Mesodermal cell (in vitro differentiated cells): ENCODE data around the gene CHCHD5.

Experiments used
- H3K27ac ChIP-seq: 2 replicates; pipeline ENCODE4 v1.7.0; 2013; ENCODE audit warnings: mild to moderate bottlenecking, low read depth, low read length, moderate library complexity; ENCODE audit not compliant: severe bottlenecking
- H3K36me3 ChIP-seq: 2 replicates; pipeline ENCODE4 v1.7.1; 2013; ENCODE audit warnings: mild to moderate bottlenecking, low read length, moderate library complexity; ENCODE audit not compliant: control insufficient read depth, insufficient read depth
- H3K4me1 ChIP-seq: one replicate; pipeline ENCODE4 v1.7.1; 2013; ENCODE audit warnings: mild to moderate bottlenecking, low read length; ENCODE audit not compliant: insufficient read depth, control insufficient read depth, poor library complexity, severe bottlenecking
- H3K4me3 ChIP-seq: 2 replicates; pipeline ENCODE4 v1.7.0; 2013; ENCODE audit warnings: low read length, control low read depth, mild to moderate bottlenecking; ENCODE audit not compliant: insufficient read depth, poor library complexity, severe bottlenecking; ENCODE audit errors: extremely low read depth
- H3K9me3 ChIP-seq: 2 replicates; pipeline ENCODE4 v1.7.1; 2013; ENCODE audit warnings: mild to moderate bottlenecking, low read length, moderate library complexity; ENCODE audit not compliant: control insufficient read depth
- WGBS, 2 experiments: methylation state at CpG; one replicate each; pipeline ENCODE4 v1.1.5; 2013; ENCODE audit warnings: missing lambda C conversion rate in 2 of 2; ENCODE audit not compliant: insufficient coverage in 2 of 2; 5-methylcytosine and 5-hydroxymethylcytosine counted together

CHCHD5 gene

DNA sequence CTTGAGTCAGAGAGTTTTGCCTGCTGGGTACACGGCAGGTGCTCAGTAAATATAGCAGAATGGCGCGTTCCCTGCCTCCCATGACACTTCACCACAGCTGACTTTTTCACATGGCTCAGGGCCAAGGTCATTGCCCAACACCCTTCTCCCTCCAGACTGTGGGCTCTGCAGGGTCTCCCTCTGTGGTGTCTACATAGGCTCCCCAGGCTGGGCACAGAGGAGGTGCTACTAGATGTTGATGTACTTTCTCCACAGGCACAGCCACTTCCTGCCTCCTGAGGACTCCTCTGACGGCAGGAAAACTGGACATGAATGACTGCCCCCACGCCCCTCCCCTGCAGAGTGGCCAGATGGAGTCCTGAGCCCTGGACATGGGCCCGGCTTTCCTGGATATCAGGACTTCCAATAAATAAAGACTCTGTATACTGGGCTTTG, 4.2 kb downstream of the CHCHD5 start:
- Histone ChIP-seq H3K27ac (no peak overlapping the region), H3K36me3 (peaks cover 30% of the 10 kb centered on the region), H3K9me3 (no peaks in the 10 kb centered on the region), H3K4me1 (peaks cover 6% of the 10 kb centered on the region), H3K4me3 (no peak overlapping the region)
- WGBS, 2 experiments: 70 to 72% methylated on average over 6 of the region's 6 CpGs

DNA sequence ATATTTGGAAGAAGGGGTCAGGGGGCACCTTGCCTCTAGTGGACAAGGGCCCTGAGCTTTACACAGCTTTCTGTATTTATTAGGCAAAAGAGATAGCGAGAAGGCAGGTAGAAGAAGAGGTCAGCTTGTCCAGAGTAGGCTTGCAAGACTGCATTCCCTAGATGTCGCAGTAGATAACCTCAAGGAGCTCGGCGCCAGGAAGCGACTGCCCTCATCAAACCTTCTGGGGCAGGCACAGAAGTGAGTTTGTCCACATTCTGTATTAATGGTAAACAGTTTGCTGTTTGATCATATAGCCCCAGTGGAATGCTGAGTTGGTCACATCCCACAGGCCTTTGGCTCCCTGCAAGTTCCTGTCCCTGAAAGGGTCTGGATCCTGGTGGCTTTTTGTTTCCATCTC, 7.0 kb downstream of the CHCHD5 start:
- no peaks in the 10 kb centered on the region for H3K9me3 ChIP-seq
- H3K36me3 ChIP-seq: peaks cover 26% of the 10 kb centered on the region
- H3K4me1 ChIP-seq: no peaks in the 10 kb centered on the region
- H3K4me3 ChIP-seq: no peak overlapping the region
- 90 to 100% methylated on average over 4 to 5 of the region's 5 CpGs for WGBS, 2 experiments
- H3K27ac ChIP-seq: no peak overlapping the region

DNA sequence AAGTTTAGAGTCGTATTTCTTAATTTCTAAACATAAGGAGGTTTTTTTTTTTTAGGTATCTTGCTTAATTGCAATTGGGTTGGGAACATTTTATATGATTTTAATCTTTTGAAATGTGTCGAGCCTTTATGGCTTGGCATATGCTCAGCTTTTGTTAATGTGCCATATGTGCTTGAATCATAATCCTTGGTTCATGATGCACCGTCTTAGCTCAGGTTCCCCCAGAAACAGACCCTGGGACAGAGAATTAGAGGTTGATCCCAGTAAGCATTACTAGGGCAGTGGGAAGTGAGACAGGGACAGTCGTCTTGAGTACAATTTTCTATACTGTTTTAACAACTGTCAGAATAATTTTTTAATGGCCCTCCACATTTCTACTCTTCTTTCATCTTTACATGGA, 9.3 kb downstream of the CHCHD5 start:
- H3K4me1 ChIP-seq: no peaks in the 10 kb centered on the region
- 82 to 100% methylated on average over 2 of the region's 4 CpGs for WGBS, 2 experiments

DNA sequence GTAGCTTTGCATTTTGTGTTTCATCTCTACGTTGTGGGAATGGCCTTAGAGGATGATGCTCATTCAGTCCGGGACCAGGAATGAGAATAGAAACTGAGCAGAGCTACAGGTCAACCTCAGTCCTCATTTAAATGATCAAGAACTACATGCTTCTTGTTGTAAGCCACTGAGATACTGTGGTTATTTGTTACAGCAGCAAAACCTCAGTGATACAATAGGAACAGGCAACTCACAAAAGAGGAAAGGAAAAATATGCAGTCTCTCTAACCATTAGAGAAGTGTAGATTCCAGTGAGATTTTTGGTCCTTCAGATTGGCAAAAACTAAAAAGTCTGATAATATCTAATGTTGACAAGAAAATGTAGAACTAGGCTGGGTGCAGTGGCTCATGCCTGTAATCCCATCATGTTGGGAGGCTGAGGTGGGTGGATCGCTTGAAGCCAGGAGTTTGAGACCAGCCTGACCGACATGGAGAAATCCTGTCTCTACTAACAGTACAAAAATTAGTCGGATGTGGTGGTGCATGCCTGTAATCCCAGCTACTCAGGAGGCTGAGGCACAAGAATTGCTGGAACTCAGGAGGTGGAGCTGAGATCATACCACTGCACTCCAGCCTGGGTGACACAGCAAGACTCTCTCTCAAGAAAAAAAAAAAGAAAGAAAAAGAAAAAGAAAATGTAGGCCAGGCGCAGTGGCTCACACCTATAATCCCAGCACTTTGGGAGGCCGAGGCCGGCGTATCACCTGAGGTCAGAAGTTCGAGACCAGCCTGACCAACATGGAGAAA, 13.3 kb downstream of the CHCHD5 start:
- Histone ChIP-seq H3K27ac (no peak overlapping the region), H3K4me3 (no peak overlapping the region), H3K9me3 (no peaks in the 10 kb centered on the region), H3K4me1 (no peaks in the 10 kb centered on the region), H3K36me3 (no peaks in the 10 kb centered on the region)
- WGBS, 2 experiments: 94 to 97% methylated on average over 8 to 9 of the region's 10 CpGs

More for the DNA sequence above, 9.3 kb downstream of the CHCHD5 start:
- Histone ChIP-seq H3K27ac (no peak overlapping the region), H3K9me3 (no peaks in the 10 kb centered on the region), H3K4me3 (no peak overlapping the region), H3K36me3 (peaks cover 10% of the 10 kb centered on the region)

DNA sequence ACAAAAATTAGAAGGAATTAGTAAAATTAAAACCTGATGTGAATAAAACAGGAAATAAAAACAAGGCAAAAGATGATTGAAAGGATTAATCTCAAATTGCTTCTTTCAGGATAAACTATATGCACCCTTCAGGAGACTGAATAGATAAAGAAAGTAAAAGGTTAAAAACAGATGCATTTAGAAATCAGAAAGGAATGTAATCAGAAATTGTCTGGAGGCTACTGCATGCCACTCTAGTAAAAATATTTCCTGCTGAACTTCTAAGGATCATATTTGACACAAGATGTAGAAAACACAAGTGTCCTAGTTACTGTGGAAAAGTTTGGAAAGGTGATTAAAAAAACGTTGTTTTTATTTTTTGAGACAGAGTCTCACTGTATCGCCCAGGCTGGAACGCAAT, 16.2 kb downstream of the CHCHD5 start:
- H3K4me1 ChIP-seq: no peaks in the 10 kb centered on the region
- no peaks in the 10 kb centered on the region for H3K9me3 ChIP-seq
- H3K27ac ChIP-seq: no peak overlapping the region
- 89 to 92% methylated on average over 3 of the region's 3 CpGs for WGBS, 2 experiments
- no peak overlapping the region for H3K4me3 ChIP-seq
- no peaks in the 10 kb centered on the region for H3K36me3 ChIP-seq

DNA sequence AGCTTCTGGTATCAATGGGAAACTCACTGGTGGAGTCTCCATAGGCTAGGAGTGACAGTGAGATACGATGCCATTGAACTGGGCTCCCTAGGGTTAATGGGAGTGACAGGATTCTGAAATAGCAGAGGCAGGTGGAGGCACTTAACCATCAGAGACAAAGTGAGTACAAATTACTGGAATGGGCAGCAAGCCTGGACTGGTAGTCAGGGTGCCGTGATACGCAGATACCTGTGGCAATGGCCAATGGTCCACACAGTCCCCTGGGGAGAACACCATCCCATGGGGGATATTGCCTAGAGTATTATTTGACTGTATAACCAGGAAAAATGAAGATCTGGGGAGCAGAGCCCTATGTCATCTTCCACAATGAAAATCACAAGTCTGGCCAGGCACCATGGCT, 17.3 kb downstream of the CHCHD5 start:
- Histone ChIP-seq H3K4me1 (no peaks in the 10 kb centered on the region), H3K9me3 (no peaks in the 10 kb centered on the region), H3K36me3 (no peaks in the 10 kb centered on the region), H3K27ac (no peak overlapping the region), H3K4me3 (no peak overlapping the region)
- 93 to 100% methylated on average over 3 of the region's 3 CpGs for WGBS, 2 experiments

DNA sequence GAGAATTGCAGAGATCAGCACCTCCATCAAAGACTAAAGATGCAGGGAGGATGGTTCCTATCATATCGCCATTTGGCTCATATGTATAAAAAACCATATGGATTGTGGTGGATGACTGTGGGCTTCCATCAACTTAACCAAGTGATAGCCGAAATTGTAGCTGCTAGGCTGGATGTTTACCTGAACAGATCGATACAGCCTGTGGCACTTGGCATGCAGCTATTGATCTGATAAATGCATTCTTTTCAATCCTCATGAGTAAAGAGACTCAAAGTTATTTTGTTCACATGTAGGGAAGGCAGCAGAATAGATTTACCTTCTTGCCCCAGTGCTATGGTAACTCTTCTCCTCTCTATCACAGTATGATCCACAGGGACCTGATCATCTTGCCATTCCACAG, 18.5 kb downstream of the CHCHD5 start:
- Histone ChIP-seq H3K36me3 (no peaks in the 10 kb centered on the region), H3K4me3 (no peak overlapping the region)
- WGBS, 2 experiments: 95% methylated on average over 2 of the region's 3 CpGs; no CpG with 5 or more reads in 1 of the 2 experiments

DNA sequence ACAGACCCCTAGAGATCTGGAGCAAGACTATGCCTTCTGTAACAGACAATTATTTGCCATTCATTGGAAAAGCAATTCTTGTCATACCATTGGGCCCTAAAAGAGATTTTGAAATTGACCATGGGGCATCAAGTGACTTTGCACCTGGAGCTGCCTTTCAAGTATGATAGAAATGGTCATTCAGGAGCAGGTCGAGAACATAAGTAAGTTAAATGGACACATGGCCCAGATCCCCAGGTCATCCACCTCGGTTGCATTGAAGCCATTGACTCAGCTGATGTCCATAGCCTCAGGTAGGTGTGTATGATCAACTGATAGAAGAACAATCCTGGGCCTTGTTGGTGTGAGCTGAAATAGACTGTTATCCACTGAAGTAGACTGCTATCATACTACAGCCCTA, 19.3 kb downstream of the CHCHD5 start:
- no peak overlapping the region for H3K27ac ChIP-seq
- H3K36me3 ChIP-seq: no peaks in the 10 kb centered on the region
- WGBS, 2 experiments: 77 to 100% methylated on average over 2 of the region's 2 CpGs
- no peak overlapping the region for H3K4me3 ChIP-seq
- H3K9me3 ChIP-seq: no peaks in the 10 kb centered on the region
- H3K4me1 ChIP-seq: no peaks in the 10 kb centered on the region

More for the DNA sequence above, 18.5 kb downstream of the CHCHD5 start:
- Histone ChIP-seq H3K27ac (no peak overlapping the region), H3K4me1 (no peaks in the 10 kb centered on the region), H3K9me3 (no peaks in the 10 kb centered on the region)

DNA sequence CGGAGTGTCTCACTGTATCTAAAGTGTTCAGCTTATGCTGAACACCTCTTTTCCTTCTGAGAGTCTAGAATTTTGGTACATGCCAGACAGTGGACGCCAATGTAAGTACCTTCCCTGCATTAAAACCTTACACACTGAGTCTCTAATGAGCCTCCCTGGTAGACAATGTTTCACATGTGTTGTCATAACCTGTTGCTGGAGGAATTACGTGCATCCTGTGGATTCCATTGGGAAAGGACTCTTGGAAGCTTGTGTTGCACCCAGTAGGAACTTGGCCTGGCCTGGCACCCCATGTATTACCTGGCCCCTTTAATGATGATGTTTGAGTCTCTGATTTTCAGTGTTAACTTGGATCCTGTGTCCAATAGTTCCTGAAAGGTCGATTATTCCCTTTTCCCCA, 20.5 kb downstream of the CHCHD5 start:
- H3K27ac ChIP-seq: no peak overlapping the region
- no peaks in the 10 kb centered on the region for H3K36me3 ChIP-seq
- no peak overlapping the region for H3K4me3 ChIP-seq
- WGBS, 2 experiments: 88 to 90% methylated on average over 3 to 4 of the region's 4 CpGs
- no peaks in the 10 kb centered on the region for H3K9me3 ChIP-seq
- H3K4me1 ChIP-seq: no peaks in the 10 kb centered on the region

DNA sequence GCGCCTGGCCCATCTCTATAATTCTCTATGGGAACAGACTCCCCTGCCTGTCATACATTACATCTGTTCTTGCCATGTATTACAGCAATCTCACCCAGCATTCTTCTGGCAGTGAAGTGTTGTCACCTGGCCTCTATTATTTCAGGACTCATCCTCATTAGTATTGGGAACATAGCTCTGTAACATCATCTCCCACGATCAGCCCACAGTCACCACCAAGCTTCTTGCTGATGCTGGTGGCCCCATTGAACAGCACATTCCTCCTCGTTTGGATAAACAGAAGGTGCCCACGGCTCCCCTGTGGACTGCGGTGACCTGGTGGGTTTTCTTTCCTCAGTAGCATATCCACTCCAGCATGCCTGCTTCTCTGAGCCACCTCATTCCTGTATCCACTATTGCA, 21.5 kb downstream of the CHCHD5 start:
- 84 to 88% methylated on average over 4 to 5 of the region's 5 CpGs for WGBS, 2 experiments
- Histone ChIP-seq H3K4me1 (no peaks in the 10 kb centered on the region), H3K36me3 (no peaks in the 10 kb centered on the region), H3K9me3 (no peaks in the 10 kb centered on the region), H3K27ac (no peak overlapping the region), H3K4me3 (no peak overlapping the region)

DNA sequence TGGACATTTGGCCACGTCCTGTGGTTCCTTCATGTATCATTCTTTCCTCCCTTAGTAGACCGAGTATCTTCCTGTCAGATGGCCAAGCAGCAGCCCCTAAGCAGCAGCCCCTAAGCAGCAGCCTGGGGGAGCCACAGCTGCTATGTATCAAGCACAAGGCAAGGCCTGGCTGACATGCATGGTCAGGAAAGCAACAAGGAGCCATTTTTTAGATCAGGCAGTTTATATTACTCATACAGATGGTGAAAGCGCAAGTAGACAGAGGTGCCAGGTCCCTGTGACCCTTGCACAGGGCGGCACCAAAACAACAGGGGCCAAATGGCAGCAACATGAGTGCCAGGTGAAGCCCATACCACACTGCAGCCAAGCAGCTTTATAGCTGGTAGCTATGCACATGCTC, 22.1 kb downstream of the CHCHD5 start:
- Histone ChIP-seq H3K36me3 (no peaks in the 10 kb centered on the region), H3K27ac (no peak overlapping the region), H3K4me1 (no peaks in the 10 kb centered on the region), H3K4me3 (no peak overlapping the region), H3K9me3 (no peaks in the 10 kb centered on the region)
- WGBS, 2 experiments: 91 to 96% methylated on average over 3 to 4 of the region's 4 CpGs
